ENCODE data around the gene NDST1.

DNA sequence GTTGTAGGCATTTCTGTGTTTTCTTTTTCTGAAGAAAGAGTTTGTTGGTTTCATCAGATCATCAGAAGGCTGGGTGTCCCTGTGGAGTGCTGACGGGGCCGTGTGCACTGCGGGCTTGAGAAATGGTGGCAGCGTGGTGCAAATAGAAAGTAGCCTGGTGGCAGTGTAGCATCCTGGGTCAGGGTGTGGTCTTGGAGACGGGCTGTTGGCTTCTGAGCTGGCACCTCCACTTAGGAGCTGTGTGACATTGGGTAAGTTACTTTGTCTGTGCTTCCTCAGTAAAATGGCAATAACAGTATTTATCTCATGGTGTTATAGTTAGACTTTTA, 10.0 kb upstream of the NDST1 start:
- TF ChIP-seq EZH2 (IDR thresholded peaks at IDR 0.05; ENCODE audit: insufficient read depth, poor library complexity, severe bottlenecking) (no peak), EZH2phosphoT487 (IDR thresholded peaks at IDR 0.05; ENCODE audit: insufficient read depth, low read depth) (no peak)

All from GM23248 (cell line).